Liver (tissue), 3 donors: Measurements from ENCODE around the gene DEPDC5.

ENCODE experiments used
- CTCF ChIP-seq: fragments of 150-350 bp; IDR thresholded peaks from 2 replicates; pipeline ENCODE4 v1.5.1; 2017; ENCODE audit warnings: improper control_type of control experiment, low read depth, low read length; ENCODE audit not compliant: missing input control
- MAX ChIP-seq: IDR thresholded peaks from 2 replicates; pipeline ENCODE4 v1.6.1; 2016; ENCODE audit warnings: antibody characterized with exemption
- TAF1 ChIP-seq: conservative IDR thresholded peaks from 2 replicates; pipeline ENCODE4 v1.6.1; 2016; ENCODE audit warnings: antibody characterized with exemption, mild to moderate bottlenecking
- donor health status: healthy.
- donor health status: healthy.

GRCh38 chr22:31826443-31826842 is 72.6 kb downstream of the DEPDC5 start:
- TF ChIP-seq CTCF (no peak), MAX (no peak), TAF1 (no peak)
